Measurements from ENCODE around the gene RUSC1.

Gene RUSC1

DNA sequence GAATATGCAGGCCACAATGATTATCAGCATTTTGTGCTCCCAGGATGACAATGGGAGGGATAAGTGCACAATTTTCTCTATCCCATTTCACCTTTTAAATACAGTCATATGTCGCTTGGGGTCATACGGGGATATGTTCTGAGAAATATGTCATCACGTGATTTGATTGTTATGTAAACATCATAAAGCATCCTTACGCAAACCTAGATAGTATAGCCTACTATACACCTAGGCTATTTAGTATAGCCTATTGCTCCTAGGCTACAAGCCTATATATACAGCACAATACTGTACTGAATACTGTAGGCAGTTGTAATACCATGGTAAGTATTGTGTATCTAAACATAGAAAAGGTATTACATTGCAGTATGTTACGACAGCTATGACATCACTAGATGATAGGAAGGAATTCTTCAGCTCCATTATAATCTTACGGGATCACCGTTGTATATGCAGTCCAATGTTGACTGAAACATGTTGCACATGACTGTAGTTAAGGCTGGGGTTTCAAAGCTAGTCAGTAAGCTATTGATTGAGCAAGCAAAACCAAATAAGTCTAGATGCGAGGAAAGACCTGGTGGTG lies 18.9 kb downstream of the RUSC1 start:
- DNase-seq (ENCODE audit: extremely low read depth, insufficient read length): no peak
- TF ChIP-seq, protein P1, sequence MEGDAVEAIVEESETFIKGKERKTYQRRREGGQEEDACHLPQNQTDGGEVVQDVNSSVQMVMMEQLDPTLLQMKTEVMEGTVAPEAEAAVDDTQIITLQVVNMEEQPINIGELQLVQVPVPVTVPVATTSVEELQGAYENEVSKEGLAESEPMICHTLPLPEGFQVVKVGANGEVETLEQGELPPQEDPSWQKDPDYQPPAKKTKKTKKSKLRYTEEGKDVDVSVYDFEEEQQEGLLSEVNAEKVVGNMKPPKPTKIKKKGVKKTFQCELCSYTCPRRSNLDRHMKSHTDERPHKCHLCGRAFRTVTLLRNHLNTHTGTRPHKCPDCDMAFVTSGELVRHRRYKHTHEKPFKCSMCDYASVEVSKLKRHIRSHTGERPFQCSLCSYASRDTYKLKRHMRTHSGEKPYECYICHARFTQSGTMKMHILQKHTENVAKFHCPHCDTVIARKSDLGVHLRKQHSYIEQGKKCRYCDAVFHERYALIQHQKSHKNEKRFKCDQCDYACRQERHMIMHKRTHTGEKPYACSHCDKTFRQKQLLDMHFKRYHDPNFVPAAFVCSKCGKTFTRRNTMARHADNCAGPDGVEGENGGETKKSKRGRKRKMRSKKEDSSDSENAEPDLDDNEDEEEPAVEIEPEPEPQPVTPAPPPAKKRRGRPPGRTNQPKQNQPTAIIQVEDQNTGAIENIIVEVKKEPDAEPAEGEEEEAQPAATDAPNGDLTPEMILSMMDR (IDR thresholded peaks at IDR 0.05; ENCODE audit: insufficient read depth, low read length, poor library complexity, severe bottlenecking): no peak
- H3K36me3 ChIP-seq (ENCODE audit: control insufficient read depth, insufficient read depth, low read length): peaks cover 26% of the 10 kb centered on the region

DNA sequence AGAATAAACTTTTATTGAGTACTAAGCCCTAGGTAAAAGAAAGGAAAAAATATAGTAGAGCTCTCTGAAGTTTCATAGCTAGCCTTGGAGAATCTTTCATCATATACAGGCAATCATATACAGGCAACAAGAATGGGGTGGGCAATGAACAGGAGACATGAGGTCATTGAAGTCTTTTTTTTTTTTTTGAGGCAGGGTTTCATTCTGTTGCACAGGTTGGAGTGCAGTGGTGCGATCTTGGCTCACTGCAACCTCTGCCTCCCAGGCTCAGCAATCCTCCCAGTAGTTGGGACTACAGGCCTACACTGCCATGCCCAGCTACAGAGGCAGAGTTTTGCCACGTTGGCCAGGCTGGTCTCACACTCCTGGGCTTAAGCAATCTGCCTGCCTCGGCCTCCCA lies 22.1 kb downstream of the RUSC1 start:
- peaks cover 24% of the 10 kb centered on the region for H3K36me3 ChIP-seq (ENCODE audit: control insufficient read depth, insufficient read depth, low read length)
- no peak for DNase-seq (ENCODE audit: extremely low read depth, insufficient read length)
- H3K4me3 ChIP-seq (replicated peaks; ENCODE audit: low read depth, low read length): no peak overlapping the region
- H3K27me3 ChIP-seq (replicated peaks; ENCODE audit: control insufficient read depth, insufficient read depth, low read length): no peaks in the 10 kb centered on the region
- TF ChIP-seq, protein P1 (IDR thresholded peaks at IDR 0.05; ENCODE audit: insufficient read depth, low read length, poor library complexity, severe bottlenecking): no peak

More for the DNA sequence above, 18.9 kb downstream of the RUSC1 start:
- H3K4me3 ChIP-seq (replicated peaks; ENCODE audit: low read depth, low read length): no peak overlapping the region
- no peaks in the 10 kb centered on the region for H3K27me3 ChIP-seq (replicated peaks; ENCODE audit: control insufficient read depth, insufficient read depth, low read length)

DNA sequence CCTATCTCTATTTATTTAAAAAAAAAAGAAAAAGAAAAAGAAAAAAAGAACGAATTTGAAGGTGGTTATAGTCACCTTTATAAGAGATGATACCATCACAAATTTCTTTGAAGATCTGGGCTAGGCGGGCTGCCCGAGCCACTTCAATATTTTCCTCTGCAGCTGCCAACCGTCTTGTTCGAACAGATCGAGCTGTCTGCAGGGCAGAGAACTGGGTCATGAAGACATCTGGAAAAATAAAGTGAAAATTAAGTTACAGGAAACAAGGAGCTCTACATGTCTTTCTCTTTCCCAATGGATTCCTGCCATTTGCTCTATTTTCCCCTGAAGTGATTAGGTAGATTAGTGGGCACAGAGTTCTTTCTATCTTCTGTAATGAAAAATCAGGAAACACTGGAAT lies 31.9 kb downstream of the RUSC1 start:
- peaks cover 6% of the 10 kb centered on the region for H3K36me3 ChIP-seq (ENCODE audit: control insufficient read depth, insufficient read depth, low read length)
- TF ChIP-seq, protein P1 (IDR thresholded peaks at IDR 0.05; ENCODE audit: insufficient read depth, low read length, poor library complexity, severe bottlenecking): no peak
- no peaks in the 10 kb centered on the region for H3K27me3 ChIP-seq (replicated peaks; ENCODE audit: control insufficient read depth, insufficient read depth, low read length)
- no peak for DNase-seq (ENCODE audit: extremely low read depth, insufficient read length)
- no peak overlapping the region for H3K4me3 ChIP-seq (replicated peaks; ENCODE audit: low read depth, low read length)

DNA sequence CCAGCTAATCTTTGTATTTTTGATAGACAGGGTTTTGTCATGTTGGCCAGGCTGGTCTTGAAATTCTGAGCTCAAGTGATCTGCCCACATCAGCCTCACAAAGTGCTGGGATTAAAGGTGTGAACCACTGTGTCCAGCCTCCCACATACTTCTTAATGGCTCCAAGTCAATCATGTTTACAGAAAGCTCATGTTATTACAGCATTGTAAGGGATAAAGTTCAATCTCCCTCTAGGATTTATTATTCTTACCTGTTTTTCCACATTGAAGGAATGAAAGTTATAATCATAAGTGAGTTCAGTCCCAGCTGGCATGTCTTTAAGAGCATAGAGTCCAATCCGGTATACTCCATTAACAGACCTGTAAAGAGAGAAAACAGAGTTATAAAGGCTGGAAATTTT lies 39.4 kb downstream of the RUSC1 start:
- H3K27me3 ChIP-seq (replicated peaks; ENCODE audit: control insufficient read depth, insufficient read depth, low read length): no peaks in the 10 kb centered on the region
- no peak overlapping the region for H3K4me3 ChIP-seq (replicated peaks; ENCODE audit: low read depth, low read length)
- TF ChIP-seq, protein P1 (IDR thresholded peaks at IDR 0.05; ENCODE audit: insufficient read depth, low read length, poor library complexity, severe bottlenecking): no peak
- peaks cover 15% of the 10 kb centered on the region for H3K36me3 ChIP-seq (ENCODE audit: control insufficient read depth, insufficient read depth, low read length)
- no peak for DNase-seq (ENCODE audit: extremely low read depth, insufficient read length)

DNA sequence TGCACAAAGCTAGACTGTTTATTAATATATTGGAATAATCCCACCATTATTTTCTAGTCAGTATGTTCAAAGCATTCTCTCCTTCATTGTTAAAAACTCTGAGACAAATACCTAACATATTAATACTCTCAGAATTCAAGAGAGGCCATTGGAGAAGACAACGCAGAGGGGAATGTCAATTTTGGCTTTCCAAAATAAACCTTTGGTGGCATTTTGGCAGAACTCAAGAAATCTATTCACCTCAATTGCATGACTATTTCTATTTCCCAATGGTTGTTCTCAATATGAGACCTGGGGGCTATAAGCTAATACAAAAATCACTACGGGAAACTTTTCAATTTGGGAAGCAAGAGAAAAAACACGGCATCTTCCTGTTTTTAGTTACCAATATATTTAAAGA lies 58.5 kb downstream of the RUSC1 start:
- no peak overlapping the region for H3K4me3 ChIP-seq (replicated peaks; ENCODE audit: low read depth, low read length)
- no peak for DNase-seq (ENCODE audit: extremely low read depth, insufficient read length)
- TF ChIP-seq, protein P1 (IDR thresholded peaks at IDR 0.05; ENCODE audit: insufficient read depth, low read length, poor library complexity, severe bottlenecking): no peak
- peaks cover 10% of the 10 kb centered on the region for H3K36me3 ChIP-seq (ENCODE audit: control insufficient read depth, insufficient read depth, low read length)
- H3K27me3 ChIP-seq (replicated peaks; ENCODE audit: control insufficient read depth, insufficient read depth, low read length): no peaks in the 10 kb centered on the region

DNA sequence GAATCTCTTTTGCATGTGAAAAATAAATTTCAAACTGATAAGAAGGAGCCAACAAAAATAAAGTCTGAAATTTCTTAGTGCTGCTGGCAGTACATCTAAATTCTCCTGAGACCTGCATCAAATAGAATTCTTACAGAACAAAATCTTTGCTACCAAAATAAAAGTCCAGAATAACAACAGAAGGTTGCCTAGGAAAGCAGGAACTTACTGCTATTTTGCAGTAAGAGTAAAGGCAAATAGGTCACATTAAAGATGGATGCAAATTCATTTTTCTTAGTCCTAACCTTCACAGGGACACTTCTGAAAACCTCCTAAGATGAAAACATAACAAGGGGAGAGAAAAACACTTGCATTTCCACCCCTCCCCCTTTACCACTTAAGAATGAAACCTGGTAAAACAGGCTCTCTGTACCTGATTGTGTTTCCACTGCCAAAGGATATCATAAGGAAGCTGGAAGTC lies 59.0 kb downstream of the RUSC1 start:
- Histone ChIP-seq H3K36me3 (ENCODE audit: control insufficient read depth, insufficient read depth, low read length) (peaks cover 10% of the 10 kb centered on the region), H3K4me3 (replicated peaks; ENCODE audit: low read depth, low read length) (no peak overlapping the region), H3K27me3 (replicated peaks; ENCODE audit: control insufficient read depth, insufficient read depth, low read length) (no peaks in the 10 kb centered on the region)
- no peak for DNase-seq (ENCODE audit: extremely low read depth, insufficient read length)
- TF ChIP-seq, protein P1 (IDR thresholded peaks at IDR 0.05; ENCODE audit: insufficient read depth, low read length, poor library complexity, severe bottlenecking): no peak

Measured in GM06990 (cell line).